HepG2 (cell line): ENCODE measurements around the gene NPB. TPM values are rescaled to one million over a fixed set of nuclear protein-coding genes. Genes with fewer than 3 reads are reported as not detected.

Experiments
- AHR ChIP-seq: IDR thresholded peaks from 2 replicates; pipeline ENCODE4 v1.6.1; 2018; ENCODE audit warnings: missing genetic modification reagents, missing compliant biosample characterization
- ARNT ChIP-seq: fragments of 450-650 bp; IDR thresholded peaks from 2 replicates; pipeline ENCODE4 v1.6.1; 2017
- ATF4 ChIP-seq, 2 experiments: fragments of 450-650 bp in 1 of 2; sonication (generic) in 1 of 2; formaldehyde crosslinking; IDR thresholded peaks; 2 replicates each; pipeline versions ENCODE4 v1.5.0 to v1.8.0; 2020 to 2022; ENCODE audit warnings: mild to moderate bottlenecking in 1 of 2, missing genetic modification reagents in 1 of 2
- BCL3 ChIP-seq: sonication (generic); formaldehyde crosslinking; IDR thresholded peaks from 2 replicates; pipeline ENCODE4 v1.5.1; 2020; ENCODE audit warnings: mild to moderate bottlenecking, missing genetic modification reagents, moderate library complexity
- CHD2 ChIP-seq: IDR thresholded peaks from 2 replicates; pipeline ENCODE4 v1.6.1; 2011; ENCODE audit warnings: low read depth, low read length, improper control_type of control experiment
- HDAC1 ChIP-seq: sonication (generic); formaldehyde crosslinking; IDR thresholded peaks from 2 replicates; pipeline ENCODE4 v1.5.1; 2020; ENCODE audit warnings: mild to moderate bottlenecking, missing genetic modification reagents
- JUN ChIP-seq: sonication (generic); formaldehyde crosslinking; IDR thresholded peaks from 2 replicates; pipeline ENCODE4 v1.4.0; 2020; ENCODE audit warnings: mild to moderate bottlenecking, missing genetic modification reagents
- KDM5B ChIP-seq: sonication (generic); formaldehyde crosslinking; IDR thresholded peaks from 2 replicates; pipeline ENCODE4 v1.4.0; 2020; ENCODE audit warnings: missing genetic modification reagents, mild to moderate bottlenecking, borderline replicate concordance
- NCOR1 ChIP-seq: fragments of 200-600 bp; sonication (generic); IDR thresholded peaks from 2 replicates; pipeline ENCODE4 v1.7.0; 2017; ENCODE audit warnings: antibody characterized with exemption, low read length, borderline replicate concordance
- RXRA ChIP-seq: sonication (generic); formaldehyde crosslinking; IDR thresholded peaks from 2 replicates; pipeline ENCODE4 v1.5.1; 2020; ENCODE audit warnings: missing genetic modification reagents
- ZBTB2 ChIP-seq: sonication (generic); formaldehyde crosslinking; IDR thresholded peaks from 2 replicates; pipeline ENCODE4 v1.8.0; 2022; ENCODE audit warnings: low read depth, missing genetic modification reagents
- ZFP90 ChIP-seq: sonication (generic); formaldehyde crosslinking; IDR thresholded peaks from 2 replicates; pipeline ENCODE4 v1.8.0; 2022; ENCODE audit warnings: missing genetic modification reagents, mild to moderate bottlenecking, inconsistent platforms, borderline replicate concordance
- ZHX1 ChIP-seq: sonication (generic); formaldehyde crosslinking; IDR thresholded peaks from 2 replicates; pipeline ENCODE4 v1.8.1; 2022; ENCODE audit warnings: low read depth, mild to moderate bottlenecking, missing genetic modification reagents
- ZKSCAN8 ChIP-seq: IDR thresholded peaks from 2 replicates; pipeline ENCODE4 v1.6.1; 2016; ENCODE audit warnings: borderline replicate concordance, missing genetic modification reagents, missing compliant biosample characterization
- ZNF784 ChIP-seq: sonication (generic); formaldehyde crosslinking; IDR thresholded peaks from 2 replicates; pipeline ENCODE4 v1.5.1; 2020; ENCODE audit warnings: missing genetic modification reagents, mild to moderate bottlenecking, borderline replicate concordance
- polyA plus RNA-seq, 8 experiments: library from polyadenylated mRNA; depleted of rRNA in 3 of 8; stranded (reverse) in 7 of 8; unstranded in 1 of 8; fragments of >200 nt; fragmentation: Illumina TruSeq in 4 of 8; extraction: Trizol in 4 of 8; gene quantifications; 2 replicates each; pipeline versions ENCODE4 v1.2.1 to v1.2.3, GENCODE V29; 2011 to 2016; ENCODE audit warnings: low read depth in 4 of 8, missing spikeins in 1 of 8, mixed read lengths in 1 of 8; ENCODE audit not compliant: insufficient read depth in 1 of 8
- total RNA-seq, 5 experiments: library from RNA; depleted of rRNA; stranded (reverse); fragments of >200 nt; fragmentation: Illumina TruSeq; extraction: Trizol; gene quantifications; 2 replicates each; pipeline ENCODE4 v1.2.3, GENCODE V29; 2016; ENCODE audit warnings: low read depth in 1 of 5

The NPB gene
- total and polyA plus RNA-seq, 2 of the 13 experiments (the other 11 are each of a cell fraction or from before 2014, with no cell fraction given): 0.11 to 0.93 TPM

- no peak; the same call in none of the 2 replicates for TF ChIP-seq RXRA (CRISPR knock-in tag)
- no peak; the same call in 1 of the 2 replicates for TF ChIP-seq AHR
- peak; percentile 93; the same call in 1 of the 2 replicates for TF ChIP-seq BCL3 (CRISPR knock-in tag)
- TF ChIP-seq ZHX1 (CRISPR knock-in tag): no peak
- no peak for TF ChIP-seq ARNT
- TF ChIP-seq ATF4 (CRISPR knock-in tag; IDR thresholded peaks at IDR 0.05): peak in 1 of 2 experiments; percentile 79; a peak in 2 of 4 replicates
- no peak for TF ChIP-seq CHD2
- TF ChIP-seq ZNF784 (CRISPR knock-in tag): peak; percentile 77; the same call in 1 of the 2 replicates
- peak; percentile 31; the same call in 1 of the 2 replicates for TF ChIP-seq NCOR1
- TF ChIP-seq ZFP90: peak; percentile 93
- peak; percentile 73; the same call in 1 of the 2 replicates for TF ChIP-seq HDAC1 (CRISPR knock-in tag)
- 0 out of 2 replicates have a peak, but pooled peaks have one; percentile 71 for TF ChIP-seq ZBTB2 (CRISPR knock-in tag)
- TF ChIP-seq JUN (CRISPR knock-in tag): peak; percentile 59; the same call in 1 of the 2 replicates
- TF ChIP-seq KDM5B (CRISPR knock-in tag): peak; percentile 88
- peak; percentile 31; the same call in 1 of the 2 replicates for TF ChIP-seq ZKSCAN8
These were observed 25.9 kb downstream of the NPB start, which contains the start of gene MAFG (continued) for GRCh38 chr17:81927653-81928543.
